Chondrocyte (in vitro differentiated cells): ENCODE measurements around the gene TMTC2. TPM values are rescaled to one million over a fixed set of nuclear protein-coding genes. Genes with fewer than 3 reads are reported as not detected.

ENCODE experiments used
- DNase-seq: peaks from one replicate; pipeline ENCODE4 v3.0.0; 2021; ENCODE audit warnings: mixed read lengths, low spot score
- H3K27ac Mint-ChIP-seq: one replicate; pipeline ENCODE4 v1.8.0; 2021; ENCODE audit warnings: mild to moderate bottlenecking, moderate library complexity, mixed read lengths; ENCODE audit not compliant: unreplicated experiment
- H3K27me3 Mint-ChIP-seq: 2 replicates; pipeline ENCODE4 v1.8.0; 2021; ENCODE audit warnings: low read depth, mixed read lengths
- H3K36me3 Mint-ChIP-seq: 2 replicates; pipeline ENCODE4 v1.8.0; 2021; ENCODE audit warnings: low read depth, mixed read lengths
- H3K4me1 Mint-ChIP-seq: 2 replicates; pipeline ENCODE4 v1.8.0; 2021; ENCODE audit warnings: low read depth, mild to moderate bottlenecking, mixed read lengths
- H3K4me3 Mint-ChIP-seq: one replicate; pipeline ENCODE4 v1.8.0; 2021; ENCODE audit warnings: mild to moderate bottlenecking, moderate library complexity, mixed read lengths; ENCODE audit not compliant: unreplicated experiment
- H3K9me3 Mint-ChIP-seq: 2 replicates; pipeline ENCODE4 v1.8.0; 2021; ENCODE audit warnings: low read depth, mixed read lengths
- CTCF ChIP-seq: fragments of 200-600 bp; sonication (generic); IDR thresholded peaks from 2 replicates; pipeline ENCODE4 v1.5.0; 2021; ENCODE audit warnings: antibody characterized with exemption, mild to moderate bottlenecking, moderate library complexity
- total RNA-seq: library from RNA; stranded (reverse); gene quantifications from 3 replicates; pipeline ENCODE4 v1.2.1, GENCODE V29; 2021

TMTC2 gene
- total RNA-seq, 1 donor from 2014 or later, result 1.4 TPM

GRCh38 chr12:83010169-83010804, 323.6 kb downstream of the TMTC2 start:
- no peak for TF ChIP-seq CTCF
- Mint-ChIP-seq H3K9me3 (peaks cover 32% of the 10 kb centered on the region), H3K36me3 (peaks cover 5% of the 10 kb centered on the region), H3K4me3 (no peak overlapping the region), H3K27ac (no peak overlapping the region), H3K27me3 (no peaks in the 10 kb centered on the region), H3K4me1 (no peaks in the 10 kb centered on the region)
- no peak for DNase-seq

GRCh38 chr12:83015390-83016217, 328.9 kb downstream of the TMTC2 start:
- no peak overlapping the region for H3K27ac Mint-ChIP-seq
- H3K36me3 Mint-ChIP-seq, result no peaks in the 10 kb centered on the region
- no peak for TF ChIP-seq CTCF
- H3K9me3 Mint-ChIP-seq, result no peaks in the 10 kb centered on the region
- no peaks in the 10 kb centered on the region for H3K27me3 Mint-ChIP-seq
- peaks cover 3% of the 10 kb centered on the region for H3K4me1 Mint-ChIP-seq
- no peak for DNase-seq
- H3K4me3 Mint-ChIP-seq, result no peak overlapping the region

GRCh38 chr12:83016218-83016835, 329.6 kb downstream of the TMTC2 start:
- no peak for TF ChIP-seq CTCF
- no peaks in the 10 kb centered on the region for H3K36me3 Mint-ChIP-seq
- H3K9me3 Mint-ChIP-seq, result no peaks in the 10 kb centered on the region
- H3K27ac Mint-ChIP-seq, result no peak overlapping the region
- no peak for DNase-seq
- H3K27me3 Mint-ChIP-seq, result no peaks in the 10 kb centered on the region
- no peak overlapping the region for H3K4me3 Mint-ChIP-seq
- H3K4me1 Mint-ChIP-seq, result peaks cover 3% of the 10 kb centered on the region

- H3K27ac Mint-ChIP-seq, result no peak overlapping the region
- DNase-seq, result no peak
- TF ChIP-seq CTCF, result no peak
- no peaks in the 10 kb centered on the region for H3K9me3 Mint-ChIP-seq
- H3K4me1 Mint-ChIP-seq, result peaks cover 3% of the 10 kb centered on the region
- no peaks in the 10 kb centered on the region for H3K36me3 Mint-ChIP-seq
- H3K4me3 Mint-ChIP-seq, result no peak overlapping the region
- H3K27me3 Mint-ChIP-seq, result no peaks in the 10 kb centered on the region
These were observed 330.3 kb downstream of the TMTC2 start for GRCh38 chr12:83016991-83017390.

- no peaks in the 10 kb centered on the region for H3K9me3 Mint-ChIP-seq
- H3K27me3 Mint-ChIP-seq, result no peaks in the 10 kb centered on the region
- H3K4me1 Mint-ChIP-seq, result peaks cover 3% of the 10 kb centered on the region
- no peak overlapping the region for H3K27ac Mint-ChIP-seq
- H3K36me3 Mint-ChIP-seq, result no peaks in the 10 kb centered on the region
- no peak for TF ChIP-seq CTCF
- H3K4me3 Mint-ChIP-seq, result no peak overlapping the region
- no peak for DNase-seq
These were observed 331.4 kb downstream of the TMTC2 start for GRCh38 chr12:83018088-83018487.
